ENCODE measurements around the gene ZNF480. TPM values are rescaled to one million over a fixed set of nuclear protein-coding genes. Genes with fewer than 3 reads are reported as not detected.
A peak's percentile ranks its signal among the peaks of the same experiment; 100 is the strongest.
"Not testable (repeated sequence)": the region's sequence is repeated elsewhere in the genome, so short reads cannot be mapped to it uniquely, and the experiment has no call there.

Gene ZNF480
- total RNA-seq = 8.0 and 20.8 TPM in 2 replicates

DNA sequence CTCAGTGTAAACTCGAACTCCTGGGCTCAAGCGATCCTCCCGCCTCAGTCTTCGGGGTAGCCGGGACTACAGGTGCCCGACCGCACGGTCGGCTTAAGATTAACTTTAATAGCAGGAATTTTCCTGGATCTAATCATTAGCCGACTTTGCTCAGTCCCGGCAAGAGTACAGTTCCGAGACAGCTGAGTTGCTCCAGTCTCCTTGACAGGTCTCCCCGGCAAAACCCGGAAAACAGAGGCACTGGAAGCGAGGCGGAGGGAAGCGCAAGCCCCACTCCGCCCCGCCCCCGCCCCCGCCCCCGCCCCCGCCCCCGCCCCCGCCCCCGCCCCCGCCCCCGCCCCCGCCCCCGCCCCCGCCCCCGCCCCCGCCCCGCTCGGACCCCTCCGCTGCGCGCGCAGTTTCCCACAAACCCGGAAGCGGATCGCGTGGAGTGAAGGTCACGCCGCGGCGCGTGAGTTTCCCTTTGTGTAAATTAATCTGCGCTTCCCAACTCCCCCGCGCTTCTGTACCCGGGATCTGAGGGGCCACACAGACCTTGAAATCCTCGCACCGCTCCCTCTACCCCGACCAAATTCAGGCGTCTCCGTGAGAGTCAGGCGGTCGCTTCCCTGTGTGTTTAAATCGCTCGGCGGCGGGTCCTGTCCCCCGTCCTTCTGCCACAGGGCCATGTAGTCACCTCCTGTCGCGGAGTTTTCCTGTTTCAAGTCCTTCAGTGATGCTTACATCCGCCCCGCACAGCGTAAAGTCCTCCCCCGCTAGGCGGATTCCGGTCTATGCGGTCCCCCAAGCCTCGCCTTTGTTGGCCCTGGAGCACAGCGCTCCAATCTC is at the start of gene ZNF480:
Gene ZNF480 (plus strand): TSS at position 397 of the 828 bp plus-strand sequence. CDS start 3,244 bp downstream, outside the sequence.
- DNase-seq (ENCODE audit: low read depth) = peak; percentile 72
- TF ChIP-seq, protein P1, sequence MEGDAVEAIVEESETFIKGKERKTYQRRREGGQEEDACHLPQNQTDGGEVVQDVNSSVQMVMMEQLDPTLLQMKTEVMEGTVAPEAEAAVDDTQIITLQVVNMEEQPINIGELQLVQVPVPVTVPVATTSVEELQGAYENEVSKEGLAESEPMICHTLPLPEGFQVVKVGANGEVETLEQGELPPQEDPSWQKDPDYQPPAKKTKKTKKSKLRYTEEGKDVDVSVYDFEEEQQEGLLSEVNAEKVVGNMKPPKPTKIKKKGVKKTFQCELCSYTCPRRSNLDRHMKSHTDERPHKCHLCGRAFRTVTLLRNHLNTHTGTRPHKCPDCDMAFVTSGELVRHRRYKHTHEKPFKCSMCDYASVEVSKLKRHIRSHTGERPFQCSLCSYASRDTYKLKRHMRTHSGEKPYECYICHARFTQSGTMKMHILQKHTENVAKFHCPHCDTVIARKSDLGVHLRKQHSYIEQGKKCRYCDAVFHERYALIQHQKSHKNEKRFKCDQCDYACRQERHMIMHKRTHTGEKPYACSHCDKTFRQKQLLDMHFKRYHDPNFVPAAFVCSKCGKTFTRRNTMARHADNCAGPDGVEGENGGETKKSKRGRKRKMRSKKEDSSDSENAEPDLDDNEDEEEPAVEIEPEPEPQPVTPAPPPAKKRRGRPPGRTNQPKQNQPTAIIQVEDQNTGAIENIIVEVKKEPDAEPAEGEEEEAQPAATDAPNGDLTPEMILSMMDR (conservative IDR thresholded peaks at IDR 0.05; ENCODE audit: low read depth, low read length) = peak; percentile 19
- H3K4me3 ChIP-seq (ENCODE audit: low read depth, low read length) = peak within 1 kb of the TSS; percentile 68

DNA sequence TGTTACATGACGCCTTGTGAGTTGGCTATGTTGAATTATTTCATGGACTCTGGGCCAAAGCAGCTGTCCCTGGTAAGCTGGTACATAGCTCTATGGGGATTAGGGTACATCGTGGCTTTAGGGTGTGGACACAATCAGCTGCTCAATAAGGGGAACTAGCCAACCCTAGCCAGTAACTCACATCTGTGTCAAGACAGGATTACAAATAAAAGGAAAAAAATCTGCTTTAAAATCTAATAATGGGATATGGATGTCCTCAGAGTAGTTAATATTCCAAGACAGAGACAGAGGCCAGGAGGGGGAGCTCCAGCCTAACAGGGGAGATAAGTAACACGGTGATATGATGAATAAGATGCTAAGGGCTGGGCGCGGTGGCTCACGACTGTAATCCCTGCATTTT is 48.7 kb upstream of the ZNF480 start:
- TF ChIP-seq, protein P1 (conservative IDR thresholded peaks at IDR 0.05; ENCODE audit: low read depth, low read length) = peak; percentile 56
- H3K4me3 ChIP-seq (ENCODE audit: low read depth, low read length) = no peak overlapping the region
- DNase-seq (ENCODE audit: low read depth) = no peak

DNA sequence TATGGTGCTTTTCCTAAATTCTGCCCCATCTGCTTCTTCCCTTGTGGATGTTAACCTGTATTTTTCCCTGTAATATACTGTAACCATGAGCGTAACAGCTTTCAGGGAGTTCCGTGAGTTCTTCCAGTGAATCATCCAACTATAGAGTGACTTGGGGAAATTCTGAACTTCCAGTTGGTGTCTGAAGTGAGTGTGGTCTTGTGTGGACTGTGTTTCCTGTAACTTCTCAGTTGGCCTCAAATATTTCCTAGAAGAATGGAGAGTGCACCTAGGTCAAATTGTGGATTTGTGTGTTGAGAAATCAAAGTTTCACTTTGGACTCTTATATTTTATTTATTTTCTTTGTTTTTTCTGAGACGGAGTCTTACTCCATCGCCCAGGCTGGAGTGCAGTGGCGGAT is 38.5 kb upstream of the ZNF480 start:
- H3K4me3 ChIP-seq (ENCODE audit: low read depth, low read length) = no peak overlapping the region
- no peak for DNase-seq (ENCODE audit: low read depth)
- TF ChIP-seq, protein P1 (conservative IDR thresholded peaks at IDR 0.05; ENCODE audit: low read depth, low read length) = no peak

DNA sequence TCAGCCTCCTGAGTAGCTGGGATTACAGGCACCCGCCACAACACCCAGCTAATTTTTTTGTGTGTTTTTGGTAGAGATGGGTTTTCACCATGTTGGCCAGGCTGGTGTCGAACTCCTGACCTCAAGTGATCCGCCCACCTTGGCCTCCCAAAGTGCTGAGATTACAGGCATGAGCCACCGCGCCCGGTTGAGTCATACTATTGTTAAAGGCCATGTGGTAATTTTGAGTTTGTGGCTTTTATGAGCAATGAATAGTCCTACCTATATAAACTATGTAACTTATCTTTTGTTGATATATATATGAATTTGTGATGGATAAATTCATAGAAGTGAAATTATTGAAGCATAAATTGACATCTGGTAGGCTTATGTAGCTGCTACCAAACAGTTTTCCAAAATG is 31.4 kb upstream of the ZNF480 start:
- DNase-seq (ENCODE audit: low read depth); H3K4me3 ChIP-seq (ENCODE audit: low read depth, low read length): not testable (repeated sequence)

DNA sequence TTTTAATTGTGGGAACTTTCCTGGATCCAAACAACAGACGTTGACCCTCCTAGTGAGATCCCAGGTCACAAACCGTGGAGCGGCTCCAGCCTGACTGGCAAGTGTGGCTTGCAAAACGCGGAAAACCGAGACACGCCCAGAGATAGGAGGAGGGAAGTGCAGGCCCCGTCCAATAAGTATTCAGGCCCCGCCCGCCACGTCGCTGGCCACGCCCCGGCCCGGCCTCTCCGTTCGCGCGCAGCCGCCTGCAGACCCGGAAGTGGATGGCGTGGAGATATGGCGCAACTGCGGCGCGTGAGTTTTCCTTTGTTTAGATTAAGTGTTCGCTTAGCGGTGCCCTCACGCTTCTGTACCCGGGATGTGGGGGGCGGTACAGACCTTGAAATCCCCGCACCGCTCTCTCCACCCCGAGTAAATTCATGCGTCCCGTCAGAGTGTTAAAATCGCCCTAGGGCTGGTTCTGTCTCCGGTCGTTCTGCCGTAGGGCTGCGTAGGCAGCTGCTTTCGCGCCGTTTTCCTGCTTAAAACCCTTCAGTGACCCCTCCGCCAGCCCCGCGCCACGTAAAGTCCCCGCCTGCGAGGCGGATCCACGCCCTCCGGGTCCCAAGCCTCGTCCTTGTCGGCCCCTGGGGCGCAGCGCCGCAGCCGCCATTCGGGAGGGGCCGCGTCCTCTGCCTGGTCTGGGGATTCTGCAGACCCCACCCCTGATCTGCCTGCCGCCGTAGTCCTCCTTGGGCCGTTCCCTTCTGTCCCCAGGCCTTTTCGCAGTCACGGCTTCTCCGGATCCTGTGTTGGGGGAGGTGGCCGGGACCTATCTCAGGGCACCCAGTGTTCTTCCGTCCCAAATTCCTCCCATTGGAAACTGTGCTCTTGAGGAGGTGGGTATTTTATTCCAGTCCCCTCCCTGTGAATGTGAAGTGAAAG is 27.4 kb upstream of the ZNF480 start, which contains the start of gene ZNF766:
Gene ZNF766 (plus strand): TSS at position 250 of the 924 bp plus-strand sequence. CDS start 27 bp downstream, at position 277.
- peak within 1 kb of the TSS; percentile 90 for H3K4me3 ChIP-seq (ENCODE audit: low read depth, low read length)
- peak; percentile 55 for DNase-seq (ENCODE audit: low read depth)
- TF ChIP-seq, protein P1 (conservative IDR thresholded peaks at IDR 0.05; ENCODE audit: low read depth, low read length) = no peak

DNA sequence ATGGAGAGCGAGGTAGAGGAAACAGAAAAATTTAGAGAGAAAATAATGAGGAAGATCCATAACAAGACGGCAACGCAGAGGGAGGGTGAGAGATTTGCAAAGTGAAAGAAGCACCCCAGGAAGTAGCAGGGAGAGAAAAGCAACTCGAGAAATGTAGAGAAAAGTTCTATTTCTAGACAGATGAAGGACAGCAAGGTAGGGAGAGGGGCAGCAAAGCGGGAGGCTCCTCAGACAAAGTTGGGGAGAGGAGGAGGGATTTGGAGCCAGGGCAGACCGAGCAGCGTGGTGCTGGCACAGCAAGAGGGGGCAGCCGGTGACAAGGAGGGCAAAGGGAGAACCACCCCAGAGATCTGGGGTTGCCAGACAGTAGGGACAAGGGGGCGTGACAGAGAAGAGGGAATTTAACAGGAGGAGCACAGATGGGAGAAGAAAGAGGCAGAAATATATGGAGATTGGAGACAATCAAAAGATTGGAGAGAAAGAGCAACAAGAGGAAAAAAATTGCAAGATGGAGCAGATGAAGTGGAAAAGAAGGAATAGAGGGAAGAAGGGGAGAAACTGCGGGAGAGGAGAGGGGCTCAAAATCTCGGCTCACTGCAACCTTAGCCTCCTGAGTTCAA is 26.6 kb upstream of the ZNF480 start:
- TF ChIP-seq, protein P1 (conservative IDR thresholded peaks at IDR 0.05; ENCODE audit: low read depth, low read length) = no peak
- H3K4me3 ChIP-seq (ENCODE audit: low read depth, low read length) = peak overlapping the region; percentile 90
- no peak for DNase-seq (ENCODE audit: low read depth)

DNA sequence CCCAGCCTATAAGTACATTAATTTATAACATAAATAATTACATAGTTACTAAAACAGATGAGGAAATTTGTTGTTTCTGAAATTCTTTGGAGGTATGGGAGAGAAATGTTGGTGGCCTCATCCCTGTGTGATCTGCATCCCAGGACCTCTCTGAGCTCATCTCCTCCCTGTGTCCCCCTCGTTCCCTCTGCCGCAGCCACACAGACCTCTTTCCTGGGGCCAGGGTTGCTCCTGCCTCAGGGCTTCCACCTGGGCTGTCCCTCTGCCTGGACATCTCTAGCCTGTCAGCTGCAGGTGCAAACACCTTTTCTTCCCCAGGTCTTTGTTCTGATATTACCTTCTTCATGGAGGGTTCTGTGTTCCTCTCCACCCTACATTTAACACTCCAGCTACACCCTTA is 23.7 kb upstream of the ZNF480 start:
- TF ChIP-seq, protein P1 (conservative IDR thresholded peaks at IDR 0.05; ENCODE audit: low read depth, low read length) = no peak
- H3K4me3 ChIP-seq (ENCODE audit: low read depth, low read length) = no peak overlapping the region
- no peak for DNase-seq (ENCODE audit: low read depth)
